ENCODE data around the gene POLN.

DNA sequence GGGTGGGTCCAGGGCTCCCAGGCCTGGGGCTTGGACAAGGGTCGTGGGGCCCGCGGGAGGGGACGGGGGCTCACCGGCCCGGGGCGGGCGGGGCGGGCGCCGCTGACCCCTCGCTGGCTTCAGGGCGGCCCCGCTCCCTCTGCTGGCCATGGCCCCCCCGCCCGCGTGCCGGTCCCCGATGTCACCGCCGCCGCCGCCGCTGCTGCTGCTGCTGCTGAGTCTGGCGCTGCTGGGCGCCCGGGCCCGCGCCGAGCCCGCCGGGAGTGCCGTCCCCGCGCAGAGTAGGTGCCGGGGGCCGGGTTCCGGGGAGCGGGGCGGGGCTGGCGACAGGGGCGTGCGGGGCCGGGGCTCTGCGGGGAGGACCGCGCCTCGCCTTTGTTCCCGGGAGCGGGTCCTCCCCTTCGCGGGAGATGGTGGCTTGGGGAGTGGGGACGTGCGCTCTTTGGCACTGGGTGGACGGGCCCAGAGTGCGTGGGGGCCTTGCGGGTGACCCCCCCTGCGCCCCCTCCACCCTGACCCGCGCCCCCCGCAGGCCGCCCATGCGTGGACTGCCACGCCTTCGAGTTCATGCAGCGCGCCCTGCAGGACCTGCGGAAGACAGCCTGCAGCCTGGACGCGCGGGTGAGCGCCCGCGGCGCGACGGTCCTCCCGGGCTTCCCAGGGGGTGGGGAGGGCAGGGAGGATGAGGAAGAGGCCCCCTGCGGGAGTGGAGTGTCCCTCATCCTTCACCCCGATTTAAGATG, 199.5 kb downstream of the POLN start:
- no peak for TF ChIP-seq POLR2A (IDR thresholded peaks at IDR 0.05)
- TF ChIP-seq CTCF (IDR thresholded peaks at IDR 0.05) = no peak

Data from stomach (tissue), 4 donors.